HEK293 (cell line): ENCODE measurements around the gene ITGA2B.

ENCODE experiments used
- CTCF ChIA-PET: fragments of 350-600 bp; formaldehyde crosslinking; extraction: SDS; loops from one replicate; lab custom pipeline; 2021; ENCODE audit warnings: antibody characterized with exemption; lab: Yijun Ruan, JAX
- POLR2A ChIA-PET: fragments of 300-600 bp; formaldehyde crosslinking; extraction: SDS; loops from one replicate; lab custom pipeline; 2020; ENCODE audit warnings: antibody characterized with exemption, inconsistent platforms; lab: Yijun Ruan, JAX
- H3K27ac ChIP-seq: fragments of 200-500 bp; sonication (Bioruptor generic); 2 replicates; pipeline ENCODE4 v1.5.1; 2014; ENCODE audit warnings: low read depth, low read length, control low read depth, inconsistent platforms; ENCODE audit errors: extremely low read depth
- H3K36me3 ChIP-seq, 2 experiments: fragments of 200-500 bp in 1 of 2; sonication (Bioruptor generic) in 1 of 2; 1 replicate in 1 of 2; 2 replicates in 1 of 2; pipeline ENCODE4 v1.5.1; 2014 to 2017; ENCODE audit warnings: inconsistent platforms in 2 of 2, low read length in 2 of 2; ENCODE audit not compliant: control insufficient read depth in 2 of 2, insufficient read depth in 1 of 2
- H3K4me1 ChIP-seq: fragments of 200-500 bp; sonication (Bioruptor generic); 2 replicates; pipeline ENCODE4 v1.5.1; 2014; ENCODE audit warnings: mild to moderate bottlenecking, low read length, inconsistent platforms; ENCODE audit not compliant: control insufficient read depth, insufficient read depth
- H3K4me3 ChIP-seq: 2 replicates; pipeline ENCODE4 v1.5.1; 2011; ENCODE audit warnings: low read depth, mild to moderate bottlenecking, control low read depth, low read length, moderate library complexity
- H3K9me3 ChIP-seq: fragments of 200-500 bp; sonication (Bioruptor generic); 2 replicates; pipeline ENCODE4 v1.5.1; 2014; ENCODE audit warnings: low read depth, low read length, inconsistent platforms; ENCODE audit not compliant: control insufficient read depth, insufficient read depth
- GFI1B ChIP-seq: fragments of 450-650 bp; formaldehyde crosslinking; IDR thresholded peaks from 2 replicates; pipeline ENCODE4 v1.5.1; 2016; ENCODE audit warnings: missing biosample characterization, missing genetic modification characterization
- GLI2 ChIP-seq: fragments of 450-650 bp; formaldehyde crosslinking; IDR thresholded peaks from 2 replicates; pipeline ENCODE4; 2017; ENCODE audit warnings: missing biosample characterization, missing genetic modification characterization, low read depth, borderline replicate concordance
- KLF9 ChIP-seq: fragments of 450-650 bp; formaldehyde crosslinking; IDR thresholded peaks from 2 replicates; pipeline ENCODE4 v1.5.1; 2016; ENCODE audit warnings: missing biosample characterization, missing genetic modification characterization, low read depth
- OSR2 ChIP-seq: fragments of 450-650 bp; formaldehyde crosslinking; IDR thresholded peaks from 2 replicates; pipeline ENCODE4 v1.5.1; 2016; ENCODE audit warnings: missing biosample characterization, missing genetic modification characterization
- PRDM1 ChIP-seq: fragments of 450-650 bp; formaldehyde crosslinking; IDR thresholded peaks from 2 replicates; pipeline ENCODE4; 2016; ENCODE audit warnings: missing biosample characterization, missing genetic modification characterization
- SCRT1 ChIP-seq: fragments of 450-650 bp; formaldehyde crosslinking; IDR thresholded peaks from 2 replicates; pipeline ENCODE4 v1.5.1; 2016; ENCODE audit warnings: missing biosample characterization, missing genetic modification characterization, borderline replicate concordance
- SCRT2 ChIP-seq: fragments of 450-650 bp; formaldehyde crosslinking; IDR thresholded peaks from 2 replicates; pipeline ENCODE4 v1.5.1; 2016; ENCODE audit warnings: missing biosample characterization, missing genetic modification characterization
- TRIM28 ChIP-seq: IDR thresholded peaks from 2 replicates; pipeline ENCODE4 v1.6.1; 2011; ENCODE audit warnings: low read length, control low read depth, borderline replicate concordance
- ZBTB17 ChIP-seq: fragments of 450-650 bp; formaldehyde crosslinking; IDR thresholded peaks from 2 replicates; pipeline ENCODE4 v1.5.1; 2016; ENCODE audit warnings: missing biosample characterization, missing genetic modification characterization
- ZFHX2 ChIP-seq: fragments of 450-650 bp; formaldehyde crosslinking; conservative IDR thresholded peaks from 2 replicates; pipeline ENCODE4 v1.5.1; 2016; ENCODE audit warnings: missing biosample characterization, missing genetic modification characterization
- ZNF10 ChIP-seq: fragments of 450-650 bp; formaldehyde crosslinking; IDR thresholded peaks from 2 replicates; pipeline ENCODE4 v1.5.1; 2017; ENCODE audit warnings: missing biosample characterization, missing genetic modification characterization
- ZNF114 ChIP-seq: fragments of 450-650 bp; formaldehyde crosslinking; IDR thresholded peaks from 2 replicates; pipeline ENCODE4 v1.5.0; 2017; ENCODE audit warnings: missing biosample characterization, missing genetic modification characterization
- ZNF174 ChIP-seq: fragments of 450-650 bp; formaldehyde crosslinking; IDR thresholded peaks from 2 replicates; pipeline ENCODE4 v1.5.0; 2017; ENCODE audit warnings: missing biosample characterization, mild to moderate bottlenecking, missing genetic modification characterization
- ZNF223 ChIP-seq: fragments of 450-650 bp; formaldehyde crosslinking; IDR thresholded peaks from 2 replicates; pipeline ENCODE4 v1.5.1; 2016; ENCODE audit warnings: missing biosample characterization, missing genetic modification characterization
- ZNF292 ChIP-seq: fragments of 450-650 bp; formaldehyde crosslinking; IDR thresholded peaks from 2 replicates; pipeline ENCODE4 v1.5.1; 2016; ENCODE audit warnings: low read depth, missing biosample characterization, missing genetic modification characterization, borderline replicate concordance
- ZNF335 ChIP-seq: fragments of 450-650 bp; formaldehyde crosslinking; conservative IDR thresholded peaks from 2 replicates; pipeline ENCODE4 v1.5.1; 2016; ENCODE audit warnings: missing biosample characterization, missing genetic modification characterization
- ZNF37A ChIP-seq: fragments of 450-650 bp; IDR thresholded peaks from 2 replicates; pipeline ENCODE4 v1.5.1; 2018; ENCODE audit warnings: missing biosample characterization, missing genetic modification characterization
- ZNF510 ChIP-seq: fragments of 450-650 bp; formaldehyde crosslinking; IDR thresholded peaks from 2 replicates; pipeline ENCODE4 v1.5.1; 2018; ENCODE audit warnings: mild to moderate bottlenecking, missing genetic modification characterization, missing biosample characterization; ENCODE audit not compliant: insufficient replicate concordance
- ZNF530 ChIP-seq: fragments of 450-650 bp; formaldehyde crosslinking; IDR thresholded peaks from 2 replicates; pipeline ENCODE4 v1.5.1; 2016; ENCODE audit warnings: low read depth, missing biosample characterization, missing genetic modification characterization
- ZNF654 ChIP-seq: fragments of 450-650 bp; formaldehyde crosslinking; IDR thresholded peaks from 2 replicates; pipeline ENCODE4 v1.5.1; 2016; ENCODE audit warnings: low read depth, missing biosample characterization, missing genetic modification characterization
- ZNF792 ChIP-seq: fragments of 450-650 bp; formaldehyde crosslinking; IDR thresholded peaks from 2 replicates; pipeline ENCODE4 v1.5.1; 2016; ENCODE audit warnings: missing biosample characterization, missing genetic modification characterization
- TF ChIP-seq, protein P1 (sequence below): fragments of 450-650 bp; formaldehyde crosslinking; IDR thresholded peaks from 2 replicates; pipeline ENCODE4 v1.5.1; 2017; ENCODE audit warnings: missing biosample characterization, missing genetic modification characterization
- TF ChIP-seq, protein P2 (sequence below): fragments of 450-650 bp; formaldehyde crosslinking; IDR thresholded peaks from 2 replicates; pipeline ENCODE4 v1.5.1; 2016; ENCODE audit warnings: missing biosample characterization, missing genetic modification characterization

Gene ITGA2B

DNA sequence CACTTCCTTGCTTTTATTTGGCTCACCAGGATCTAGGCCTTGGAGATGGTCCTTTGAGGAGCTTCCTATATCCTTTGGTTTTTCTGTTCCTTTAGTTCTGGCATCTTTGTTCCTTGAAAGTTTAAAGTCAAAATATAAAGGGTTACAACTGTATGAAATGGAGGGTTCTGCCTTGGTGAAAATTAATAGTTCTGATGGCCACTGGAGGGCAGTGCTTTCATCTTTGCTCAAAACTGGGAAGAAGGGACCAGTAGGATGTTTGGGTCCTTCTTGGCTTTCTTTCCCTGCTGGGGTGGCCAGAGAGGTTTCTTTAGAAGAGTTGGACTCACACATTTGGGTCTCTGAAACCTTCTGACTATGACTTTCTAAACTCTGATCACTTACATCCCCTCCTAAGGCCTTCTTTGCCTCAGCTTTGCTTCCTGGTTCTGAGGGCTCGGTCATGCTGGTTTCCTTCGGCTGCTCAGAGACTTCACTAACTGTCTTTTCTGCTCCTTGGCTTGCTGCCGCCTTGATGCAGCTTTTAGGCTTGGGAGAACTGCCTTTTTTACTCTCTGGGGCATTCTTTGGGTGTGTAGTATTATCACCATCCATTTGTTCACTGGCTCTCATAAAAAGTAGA, 10.9 kb upstream of the ITGA2B start (continued):
- no peak for TF ChIP-seq ZNF292 (tag by site-specific recombination)
- TF ChIP-seq ZBTB17 = no peak
- no peak for TF ChIP-seq TRIM28
- TF ChIP-seq ZNF654 = peak; percentile 41
- TF ChIP-seq ZNF174 = no peak
- no peak for TF ChIP-seq GLI2 (tag by site-specific recombination)
- no peak for TF ChIP-seq PRDM1 (tag by site-specific recombination)
- TF ChIP-seq ZNF510 (tag by site-specific recombination) = peak; percentile 84
- TF ChIP-seq ZNF37A (tag by site-specific recombination) = no peak
- no peak for TF ChIP-seq ZNF10 (tag by site-specific recombination)
- TF ChIP-seq ZNF114 (tag by site-specific recombination) = no peak
- no peak for TF ChIP-seq OSR2 (tag by site-specific recombination)
- no peak for TF ChIP-seq GFI1B (tag by site-specific recombination)
- TF ChIP-seq ZNF792 (tag by site-specific recombination) = no peak
- peak; percentile 44; the same call in 1 of the 2 replicates for TF ChIP-seq ZNF335 (tag by site-specific recombination)

DNA sequence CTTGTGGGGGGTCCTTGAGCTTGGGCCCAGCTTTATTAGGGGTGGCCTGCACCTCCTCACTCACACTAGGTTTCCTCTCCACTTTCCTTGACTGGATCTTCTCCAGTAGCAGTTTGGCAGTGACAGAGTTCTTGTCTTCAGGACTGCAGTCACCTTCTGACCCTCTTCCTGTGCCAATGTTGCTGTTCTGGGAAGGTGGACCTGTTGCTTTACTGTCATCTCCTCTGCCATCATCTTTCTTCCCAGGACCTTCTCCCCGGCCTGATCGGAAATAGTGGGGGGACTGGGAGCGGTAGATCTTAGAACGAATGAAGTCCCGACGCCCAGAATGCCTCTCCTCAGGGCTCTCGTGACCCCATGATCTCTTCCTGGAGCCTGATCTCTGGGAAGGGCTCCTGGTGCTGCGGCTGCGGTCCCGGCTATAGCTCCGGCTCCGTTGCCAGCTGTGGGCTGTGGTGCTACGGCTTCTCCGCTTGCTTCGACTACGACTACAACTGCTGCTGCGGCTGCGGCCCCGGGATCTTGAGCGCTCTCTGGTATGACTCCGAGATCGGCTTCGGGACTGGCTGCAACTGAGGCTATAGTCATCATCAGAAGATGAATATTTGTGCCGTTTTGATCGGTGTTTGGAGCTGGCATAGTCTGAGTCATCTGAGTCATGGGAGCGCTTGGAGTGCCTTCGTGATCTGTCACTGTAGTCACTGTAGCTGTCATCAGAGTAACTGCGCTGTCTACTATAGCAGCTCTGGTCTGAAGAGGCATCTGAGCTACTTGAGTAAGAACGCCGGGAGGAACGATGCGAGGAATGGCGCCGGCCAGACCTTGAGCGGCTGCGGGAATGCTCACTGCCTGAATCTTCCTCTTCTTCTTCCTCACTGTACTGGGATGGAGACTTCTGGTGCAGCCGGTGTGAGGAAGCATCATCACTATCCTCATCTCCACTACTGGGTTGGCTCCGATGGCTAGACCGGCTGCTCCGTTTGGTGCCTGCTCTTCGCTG, 9.5 kb upstream of the ITGA2B start:
- peak; percentile 68; the same call in 1 of the 2 replicates for TF ChIP-seq SCRT1 (tag by site-specific recombination)
- no peak for TF ChIP-seq ZFHX2
- peak; percentile 86 for TF ChIP-seq SCRT2 (tag by site-specific recombination)
- TF ChIP-seq ZNF292 (tag by site-specific recombination) = no peak
- TF ChIP-seq, protein P1, sequence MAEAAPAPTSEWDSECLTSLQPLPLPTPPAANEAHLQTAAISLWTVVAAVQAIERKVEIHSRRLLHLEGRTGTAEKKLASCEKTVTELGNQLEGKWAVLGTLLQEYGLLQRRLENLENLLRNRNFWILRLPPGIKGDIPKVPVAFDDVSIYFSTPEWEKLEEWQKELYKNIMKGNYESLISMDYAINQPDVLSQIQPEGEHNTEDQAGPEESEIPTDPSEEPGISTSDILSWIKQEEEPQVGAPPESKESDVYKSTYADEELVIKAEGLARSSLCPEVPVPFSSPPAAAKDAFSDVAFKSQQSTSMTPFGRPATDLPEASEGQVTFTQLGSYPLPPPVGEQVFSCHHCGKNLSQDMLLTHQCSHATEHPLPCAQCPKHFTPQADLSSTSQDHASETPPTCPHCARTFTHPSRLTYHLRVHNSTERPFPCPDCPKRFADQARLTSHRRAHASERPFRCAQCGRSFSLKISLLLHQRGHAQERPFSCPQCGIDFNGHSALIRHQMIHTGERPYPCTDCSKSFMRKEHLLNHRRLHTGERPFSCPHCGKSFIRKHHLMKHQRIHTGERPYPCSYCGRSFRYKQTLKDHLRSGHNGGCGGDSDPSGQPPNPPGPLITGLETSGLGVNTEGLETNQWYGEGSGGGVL (tag by site-specific recombination) = no peak
- TF ChIP-seq, protein P2, sequence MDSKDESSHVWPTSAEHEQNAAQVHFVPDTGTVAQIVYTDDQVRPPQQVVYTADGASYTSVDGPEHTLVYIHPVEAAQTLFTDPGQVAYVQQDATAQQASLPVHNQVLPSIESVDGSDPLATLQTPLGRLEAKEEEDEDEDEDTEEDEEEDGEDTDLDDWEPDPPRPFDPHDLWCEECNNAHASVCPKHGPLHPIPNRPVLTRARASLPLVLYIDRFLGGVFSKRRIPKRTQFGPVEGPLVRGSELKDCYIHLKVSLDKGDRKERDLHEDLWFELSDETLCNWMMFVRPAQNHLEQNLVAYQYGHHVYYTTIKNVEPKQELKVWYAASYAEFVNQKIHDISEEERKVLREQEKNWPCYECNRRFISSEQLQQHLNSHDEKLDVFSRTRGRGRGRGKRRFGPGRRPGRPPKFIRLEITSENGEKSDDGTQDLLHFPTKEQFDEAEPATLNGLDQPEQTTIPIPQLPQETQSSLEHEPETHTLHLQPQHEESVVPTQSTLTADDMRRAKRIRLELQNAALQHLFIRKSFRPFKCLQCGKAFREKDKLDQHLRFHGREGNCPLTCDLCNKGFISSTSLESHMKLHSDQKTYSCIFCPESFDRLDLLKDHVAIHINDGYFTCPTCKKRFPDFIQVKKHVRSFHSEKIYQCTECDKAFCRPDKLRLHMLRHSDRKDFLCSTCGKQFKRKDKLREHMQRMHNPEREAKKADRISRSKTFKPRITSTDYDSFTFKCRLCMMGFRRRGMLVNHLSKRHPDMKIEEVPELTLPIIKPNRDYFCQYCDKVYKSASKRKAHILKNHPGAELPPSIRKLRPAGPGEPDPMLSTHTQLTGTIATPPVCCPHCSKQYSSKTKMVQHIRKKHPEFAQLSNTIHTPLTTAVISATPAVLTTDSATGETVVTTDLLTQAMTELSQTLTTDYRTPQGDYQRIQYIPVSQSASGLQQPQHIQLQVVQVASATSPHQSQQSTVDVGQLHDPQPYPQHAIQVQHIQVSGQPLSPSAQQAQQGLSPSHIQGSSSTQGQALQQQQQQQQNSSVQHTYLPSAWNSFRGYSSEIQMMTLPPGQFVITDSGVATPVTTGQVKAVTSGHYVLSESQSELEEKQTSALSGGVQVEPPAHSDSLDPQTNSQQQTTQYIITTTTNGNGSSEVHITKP = 0 out of 2 replicates have a peak, but pooled peaks have one; percentile 13
- TF ChIP-seq ZNF530 (tag by site-specific recombination) = no peak
- no peak for TF ChIP-seq ZNF223 (tag by site-specific recombination)
- TF ChIP-seq KLF9 (tag by site-specific recombination) = no peak
- Histone ChIP-seq H3K36me3 (peaks cover 39 to 74% of the 10 kb centered on the region in 2 experiments), H3K9me3 (no peaks in the 10 kb centered on the region), H3K27ac (no peak overlapping the region), H3K4me1 (no peaks in the 10 kb centered on the region), H3K4me3 (no peak overlapping the region)
- CTCF ChIA-PET = interaction anchor here (0.6 to 2.3 kb wide), 17 partner anchors 8 to 289 kb away, joined by 3 to 8 read pairs (median 4); no protein-coding TSS in a partner anchor
- POLR2A ChIA-PET = no interaction called here
